Measurements from ENCODE around the gene ARHGAP26.

Gene ARHGAP26

DNA sequence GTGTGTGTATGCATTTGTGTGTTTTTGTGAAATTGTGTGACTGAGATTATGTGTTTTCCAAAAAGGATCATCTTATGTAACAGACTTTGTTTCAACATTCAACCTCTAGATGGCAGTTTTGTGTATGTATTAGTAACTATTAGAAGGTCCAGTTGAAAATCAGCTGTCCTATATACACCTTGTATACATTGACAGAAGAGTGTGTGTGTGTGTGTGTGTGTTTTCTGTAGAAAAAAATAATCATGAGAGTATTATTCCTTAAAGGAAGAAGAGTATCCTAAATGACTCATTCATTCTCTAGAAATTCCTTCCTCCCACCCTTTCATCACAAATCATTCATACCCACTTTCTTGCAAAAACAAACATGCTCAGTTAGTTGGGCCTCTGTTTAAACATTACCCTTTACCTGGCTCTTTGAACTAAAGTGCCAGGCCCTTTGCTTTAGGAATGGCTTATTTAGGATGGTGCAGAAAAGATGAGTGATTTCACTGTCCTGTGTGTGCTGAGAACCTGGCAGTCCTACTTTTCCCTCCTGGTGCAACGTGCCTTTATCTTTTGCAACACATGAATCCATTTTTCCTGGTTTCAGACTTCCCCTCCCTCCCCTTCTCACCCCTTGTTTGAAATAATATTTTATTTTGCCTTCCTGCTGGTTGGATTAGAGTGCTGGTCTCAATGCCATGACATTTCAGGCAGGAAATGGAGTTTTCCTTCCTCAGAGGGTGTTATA is 152.2 kb downstream of the ARHGAP26 start:
- Histone ChIP-seq H3K9me2 (ENCODE audit: low read depth, low read length) (no peaks in the 10 kb centered on the region), H3K27me3 (ENCODE audit: insufficient read depth, low read length) (no peaks in the 10 kb centered on the region), H3K4me1 (ENCODE audit: insufficient read depth, low read length, severe bottlenecking) (no peaks in the 10 kb centered on the region), H3K36me3 (ENCODE audit: insufficient read depth, low read length) (no peaks in the 10 kb centered on the region), H3K4me2 (ENCODE audit: low read length) (no peak overlapping the region), H3K27ac (ENCODE audit: low read depth, low read length, poor library complexity, severe bottlenecking) (no peak overlapping the region), H2AFZ (ENCODE audit: low read length) (no peak overlapping the region), H3K79me2 (ENCODE audit: insufficient read depth, low read length) (no peaks in the 10 kb centered on the region), H4K20me1 (ENCODE audit: insufficient read depth, low read length) (no peaks in the 10 kb centered on the region), H3K9me3 (ENCODE audit: low read length) (no peaks in the 10 kb centered on the region), H3F3A (ENCODE audit: insufficient read depth, low read length) (no peaks in the 10 kb centered on the region), H3K9ac (ENCODE audit: low read length) (no peak overlapping the region), H3K4me3 (ENCODE audit: low read depth, low read length, poor library complexity, severe bottlenecking) (no peak overlapping the region)
- TF ChIP-seq CTCF (IDR thresholded peaks at IDR 0.05; ENCODE audit: low read length) (peak; percentile 54), EZH2 (IDR thresholded peaks at IDR 0.05; ENCODE audit: borderline replicate concordance, low read length) (no peak)

- H3K9ac ChIP-seq (ENCODE audit: low read length): no peak overlapping the region
- H2AFZ ChIP-seq (ENCODE audit: low read length): no peak overlapping the region
- no peaks in the 10 kb centered on the region for H4K20me1 ChIP-seq (ENCODE audit: insufficient read depth, low read length)
- H3K27me3 ChIP-seq (ENCODE audit: insufficient read depth, low read length): no peaks in the 10 kb centered on the region
- H3K27ac ChIP-seq (ENCODE audit: low read depth, low read length, poor library complexity, severe bottlenecking): no peak overlapping the region
- no peaks in the 10 kb centered on the region for H3K9me2 ChIP-seq (ENCODE audit: low read depth, low read length)
- no peaks in the 10 kb centered on the region for H3K4me1 ChIP-seq (ENCODE audit: insufficient read depth, low read length, severe bottlenecking)
- TF ChIP-seq EZH2 (IDR thresholded peaks at IDR 0.05; ENCODE audit: borderline replicate concordance, low read length) (no peak), CTCF (IDR thresholded peaks at IDR 0.05; ENCODE audit: low read length) (peak; percentile 42; the same call in 1 of the 2 replicates)
- H3K36me3 ChIP-seq (ENCODE audit: insufficient read depth, low read length): no peaks in the 10 kb centered on the region
- H3F3A ChIP-seq (ENCODE audit: insufficient read depth, low read length): no peaks in the 10 kb centered on the region
- H3K4me2 ChIP-seq (ENCODE audit: low read length): no peak overlapping the region
- H3K9me3 ChIP-seq (ENCODE audit: low read length): no peaks in the 10 kb centered on the region
- H3K79me2 ChIP-seq (ENCODE audit: insufficient read depth, low read length): no peaks in the 10 kb centered on the region
- no peak overlapping the region for H3K4me3 ChIP-seq (ENCODE audit: low read depth, low read length, poor library complexity, severe bottlenecking)
Measured at GRCh38 chr5:142924135-142924883, 154.1 kb downstream of the ARHGAP26 start.

GRCh38 chr5:142925795-142926194 is 155.6 kb downstream of the ARHGAP26 start:
- H3K4me3 ChIP-seq (ENCODE audit: low read depth, low read length, poor library complexity, severe bottlenecking): no peak overlapping the region
- H3K9me2 ChIP-seq (ENCODE audit: low read depth, low read length): no peaks in the 10 kb centered on the region
- H3K27me3 ChIP-seq (ENCODE audit: insufficient read depth, low read length): no peaks in the 10 kb centered on the region
- no peaks in the 10 kb centered on the region for H4K20me1 ChIP-seq (ENCODE audit: insufficient read depth, low read length)
- no peaks in the 10 kb centered on the region for H3K9me3 ChIP-seq (ENCODE audit: low read length)
- H3K27ac ChIP-seq (ENCODE audit: low read depth, low read length, poor library complexity, severe bottlenecking): no peak overlapping the region
- H3K36me3 ChIP-seq (ENCODE audit: insufficient read depth, low read length): no peaks in the 10 kb centered on the region
- no peaks in the 10 kb centered on the region for H3F3A ChIP-seq (ENCODE audit: insufficient read depth, low read length)
- H3K4me1 ChIP-seq (ENCODE audit: insufficient read depth, low read length, severe bottlenecking): no peaks in the 10 kb centered on the region
- TF ChIP-seq CTCF (IDR thresholded peaks at IDR 0.05; ENCODE audit: low read length) (no peak), EZH2 (IDR thresholded peaks at IDR 0.05; ENCODE audit: borderline replicate concordance, low read length) (no peak)
- no peaks in the 10 kb centered on the region for H3K79me2 ChIP-seq (ENCODE audit: insufficient read depth, low read length)
- H2AFZ ChIP-seq (ENCODE audit: low read length): no peak overlapping the region
- H3K4me2 ChIP-seq (ENCODE audit: low read length): no peak overlapping the region
- no peak overlapping the region for H3K9ac ChIP-seq (ENCODE audit: low read length)
